Stimulated activated CD4-positive, alpha-beta T cell treated with anti-CD3 and anti-CD28 coated beads, Interleukin-4, amount 100 ng/mL, for 24 hours (primary cell): ENCODE measurements around the gene CPZ.
"Not testable (repeated sequence)": the region's sequence is repeated elsewhere in the genome, so short reads cannot be mapped to it uniquely, and the experiment has no call there.

Experiments
- DNase-seq: peaks from one replicate; pipeline ENCODE4 v3.0.0-alpha.2; 2020

CPZ gene

GRCh38 chr4:8641931-8642650 lies 49.5 kb downstream of the CPZ start:
- DNase-seq: no peak

GRCh38 chr4:8642651-8643321 lies 50.2 kb downstream of the CPZ start:
- DNase-seq: no peak

GRCh38 chr4:8643441-8643840 lies 50.9 kb downstream of the CPZ start:
- DNase-seq: no peak

GRCh38 chr4:8643986-8644385 lies 51.4 kb downstream of the CPZ start:
- no peak for DNase-seq

DNA sequence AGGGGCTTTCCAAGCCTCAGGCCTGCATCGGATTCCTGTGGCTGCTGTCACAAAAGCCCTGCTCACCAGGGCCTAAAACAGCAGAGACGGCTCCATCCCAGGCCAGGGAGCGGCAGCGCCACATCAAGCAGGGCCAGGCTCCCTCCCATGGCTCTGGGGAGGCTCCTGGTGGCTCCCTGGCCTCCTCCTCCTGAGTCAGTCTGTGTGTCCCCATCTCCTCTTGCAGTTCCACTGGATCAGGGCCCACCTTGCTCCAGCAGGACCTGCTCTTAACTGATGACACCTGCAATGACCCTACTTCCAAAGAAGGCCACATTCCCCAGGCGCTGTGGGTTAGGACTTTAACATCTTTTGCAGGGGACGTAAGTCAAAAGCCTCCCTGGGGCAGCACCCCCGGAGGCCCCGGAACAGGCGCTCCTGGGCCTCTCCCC lies 51.9 kb downstream of the CPZ start:
- no peak for DNase-seq

DNA sequence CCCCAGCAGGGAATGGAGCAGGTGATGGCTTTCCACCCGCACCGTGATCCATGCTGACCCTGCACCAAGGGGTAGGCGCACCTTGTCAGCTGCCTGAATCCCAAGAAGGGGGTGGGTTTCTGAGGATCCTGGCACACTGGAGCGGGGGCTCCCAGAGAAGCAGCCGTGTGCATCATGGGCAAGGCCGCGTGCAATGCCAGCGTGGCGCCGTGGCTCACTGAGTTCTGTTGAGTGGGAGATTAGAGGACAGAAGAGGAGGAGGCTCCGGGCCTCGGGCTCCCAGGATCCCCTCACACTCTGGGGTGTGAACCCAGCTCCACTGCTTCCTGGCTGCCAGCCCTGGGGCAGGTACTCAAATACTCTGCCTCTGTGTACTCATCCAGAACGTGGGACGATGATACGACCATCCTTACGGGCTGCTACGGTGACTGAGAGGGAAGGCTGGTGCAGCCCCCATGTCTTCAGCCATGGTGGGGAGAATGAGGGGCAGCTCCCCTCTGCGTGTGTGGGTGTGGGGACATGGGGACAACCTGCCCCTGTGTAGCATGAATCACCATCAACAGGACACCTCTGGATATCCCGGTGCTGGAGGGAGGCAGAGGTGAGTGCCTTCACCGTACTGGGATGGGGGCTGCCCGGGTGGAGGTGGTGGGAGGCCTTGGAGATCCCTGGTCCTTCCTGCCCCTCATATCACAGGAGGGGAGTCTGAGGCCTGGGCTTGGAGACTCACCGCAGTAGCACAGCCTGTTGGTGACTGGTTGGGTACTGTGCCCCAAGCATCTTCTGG lies 52.6 kb downstream of the CPZ start:
- DNase-seq: no peak

- no peak for DNase-seq
Measured at GRCh38 chr4:8645753-8646124, 53.2 kb downstream of the CPZ start.

DNA sequence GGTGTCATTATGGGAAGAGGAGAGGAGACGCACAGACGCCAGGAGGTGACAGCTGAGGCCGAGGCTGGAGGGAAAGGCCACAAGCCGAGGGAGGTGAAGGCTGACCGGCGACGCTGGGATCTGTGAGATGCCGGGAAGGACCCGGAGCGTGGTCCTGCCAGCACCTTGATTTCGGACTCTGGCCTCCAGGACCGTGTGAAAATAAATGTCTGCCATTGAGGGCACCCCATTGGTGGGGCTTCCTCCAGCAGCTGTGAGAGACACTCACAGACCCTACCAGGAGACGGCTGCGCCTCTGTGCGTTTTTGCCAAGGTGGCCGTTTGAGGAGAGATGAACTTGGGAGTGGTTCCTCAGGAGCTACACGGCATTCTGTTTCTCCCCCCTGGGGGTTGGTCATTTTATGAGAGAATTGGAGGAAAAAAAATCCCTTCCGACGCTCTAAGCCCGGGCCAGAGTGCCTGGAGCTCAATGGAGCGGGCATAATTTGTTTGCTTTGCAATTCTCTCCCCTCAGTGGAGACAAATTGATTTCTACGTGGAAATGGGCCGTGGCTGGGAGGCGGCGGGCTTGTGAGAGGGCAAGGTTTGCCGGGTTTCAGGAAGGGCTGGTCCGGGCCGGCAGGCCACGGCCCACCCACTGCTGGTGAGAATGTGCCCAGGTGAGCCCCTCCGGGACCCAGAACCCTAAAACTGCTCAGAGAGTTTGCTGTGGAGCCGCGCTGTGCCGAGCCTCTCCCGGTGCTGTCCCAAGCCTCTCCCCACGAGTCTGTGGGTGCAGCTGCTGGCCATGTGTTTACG lies 53.9 kb downstream of the CPZ start:
- no peak for DNase-seq

- no peak for DNase-seq
Measured at GRCh38 chr4:8647094-8647570, 54.6 kb downstream of the CPZ start.

DNA sequence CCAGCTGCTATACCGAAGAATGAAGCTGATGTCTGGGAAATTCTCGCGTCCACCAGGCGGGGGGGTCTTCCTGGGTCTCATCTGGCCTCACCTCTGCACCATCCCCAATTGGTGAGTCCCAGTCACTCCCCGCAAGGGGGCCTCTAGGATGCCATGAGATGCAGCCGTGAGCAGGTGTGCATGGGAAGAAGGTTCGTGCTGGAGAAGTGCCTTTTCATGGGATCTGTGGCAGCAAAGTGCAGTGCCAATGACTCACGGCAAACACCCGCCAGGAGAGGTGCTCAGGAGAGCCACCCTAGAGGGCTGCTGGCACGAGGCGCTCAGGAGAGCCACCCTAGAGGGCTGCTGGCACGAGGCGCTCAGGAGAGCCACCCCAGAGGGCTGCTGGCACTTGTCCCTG lies 55.1 kb downstream of the CPZ start:
- DNase-seq: no peak

GRCh38 chr4:8648296-8648695 lies 55.7 kb downstream of the CPZ start:
- no peak for DNase-seq

DNA sequence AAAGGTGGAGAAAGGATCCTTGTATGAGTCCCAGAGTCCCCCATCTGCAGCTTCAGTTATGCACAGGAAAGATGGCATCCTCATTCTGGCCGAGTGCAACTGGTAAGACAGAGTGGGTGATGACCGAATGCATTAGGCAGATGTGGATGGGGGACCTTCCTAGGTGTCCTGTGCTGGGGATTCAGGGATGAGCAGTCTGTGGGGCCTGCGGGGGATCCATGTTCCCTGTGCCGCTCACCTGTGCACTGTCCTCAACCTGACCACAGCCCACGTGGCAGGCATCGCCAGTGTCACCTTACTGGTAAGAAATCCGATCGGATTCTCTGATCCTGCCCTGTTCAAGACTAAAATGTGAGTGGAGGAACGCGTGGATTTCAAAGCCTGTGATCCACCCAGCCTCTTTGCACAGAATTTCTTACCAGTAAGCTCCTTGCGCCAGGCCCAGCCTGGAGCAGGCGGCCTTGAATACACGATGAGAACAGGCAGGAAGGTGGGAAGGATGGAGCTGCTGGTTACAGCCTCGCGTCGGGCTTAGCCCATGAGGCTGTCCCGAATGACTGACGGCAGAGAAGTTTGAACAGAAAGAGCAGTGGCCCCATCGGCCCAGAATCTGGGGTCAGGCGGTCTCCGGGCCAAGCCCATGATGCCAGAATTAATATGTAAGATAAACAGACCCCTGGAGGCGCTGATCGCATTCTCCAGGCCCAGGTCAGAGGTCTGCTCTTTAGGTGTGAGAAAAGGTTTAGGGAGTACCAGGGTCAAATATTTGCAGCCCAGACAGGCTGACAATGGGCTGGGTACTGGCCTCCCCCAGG lies 56.5 kb downstream of the CPZ start:
- DNase-seq: no peak

DNA sequence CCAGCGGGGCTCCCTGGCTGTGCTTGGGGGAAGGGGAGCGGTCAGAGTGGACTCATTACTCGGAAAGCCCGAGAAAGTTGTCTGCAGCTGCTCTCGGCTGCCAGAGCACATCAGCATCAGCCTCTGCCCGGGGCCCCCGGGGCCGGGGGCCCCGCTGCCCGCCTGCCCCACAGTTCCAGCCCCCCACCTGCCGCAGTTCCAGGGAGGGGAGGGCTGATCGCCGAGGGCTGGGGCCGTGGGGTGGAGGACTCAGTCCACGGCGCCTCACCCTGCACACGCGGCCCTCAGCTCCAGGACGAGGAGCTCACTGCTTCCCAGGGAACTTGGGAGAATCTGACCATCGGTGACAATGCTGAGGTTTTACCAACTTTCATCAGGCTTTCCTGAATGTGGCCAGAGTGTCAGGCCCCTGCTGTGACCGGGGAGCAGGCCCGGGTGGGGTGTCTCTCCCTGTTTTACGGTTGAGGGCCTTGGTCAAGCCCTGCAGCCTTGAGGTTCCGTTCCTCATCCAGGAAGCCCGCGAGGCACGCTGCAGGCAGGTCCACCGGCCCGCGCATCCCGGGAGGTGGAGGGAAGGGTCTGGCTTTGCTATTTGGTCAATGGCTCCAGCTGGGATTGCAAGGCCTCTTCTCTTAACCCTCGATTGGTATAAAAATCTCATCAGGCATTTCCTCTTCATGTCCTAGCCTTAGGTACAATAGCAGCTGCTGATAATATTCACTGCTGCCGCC lies 57.2 kb downstream of the CPZ start:
- no peak for DNase-seq

DNA sequence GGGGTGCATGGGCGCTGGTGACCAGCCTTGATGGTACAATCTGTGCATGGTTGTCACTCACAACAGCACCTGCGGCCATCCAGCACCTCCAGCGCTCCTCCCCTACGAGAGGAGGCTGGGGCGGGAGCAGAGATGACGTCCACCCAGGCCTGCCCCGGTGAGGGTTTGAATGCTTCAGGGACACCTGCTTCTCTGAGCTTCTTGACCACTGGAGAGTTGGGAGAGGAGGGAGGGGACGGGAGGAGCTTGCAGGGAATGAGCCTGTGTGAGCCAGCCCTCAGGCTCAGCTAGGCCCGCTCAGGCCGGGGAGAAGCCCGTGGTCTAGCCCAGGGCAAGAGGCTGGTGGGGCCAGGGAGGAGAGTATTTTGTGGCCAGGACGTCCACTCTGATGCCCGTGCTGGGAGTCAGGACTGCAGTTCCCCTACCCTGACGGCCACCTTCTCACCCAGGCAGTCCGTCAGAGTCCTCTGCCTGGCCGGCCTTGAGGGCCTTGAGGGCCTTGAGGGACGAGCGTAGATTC lies 59.2 kb downstream of the CPZ start:
- DNase-seq: no peak

DNA sequence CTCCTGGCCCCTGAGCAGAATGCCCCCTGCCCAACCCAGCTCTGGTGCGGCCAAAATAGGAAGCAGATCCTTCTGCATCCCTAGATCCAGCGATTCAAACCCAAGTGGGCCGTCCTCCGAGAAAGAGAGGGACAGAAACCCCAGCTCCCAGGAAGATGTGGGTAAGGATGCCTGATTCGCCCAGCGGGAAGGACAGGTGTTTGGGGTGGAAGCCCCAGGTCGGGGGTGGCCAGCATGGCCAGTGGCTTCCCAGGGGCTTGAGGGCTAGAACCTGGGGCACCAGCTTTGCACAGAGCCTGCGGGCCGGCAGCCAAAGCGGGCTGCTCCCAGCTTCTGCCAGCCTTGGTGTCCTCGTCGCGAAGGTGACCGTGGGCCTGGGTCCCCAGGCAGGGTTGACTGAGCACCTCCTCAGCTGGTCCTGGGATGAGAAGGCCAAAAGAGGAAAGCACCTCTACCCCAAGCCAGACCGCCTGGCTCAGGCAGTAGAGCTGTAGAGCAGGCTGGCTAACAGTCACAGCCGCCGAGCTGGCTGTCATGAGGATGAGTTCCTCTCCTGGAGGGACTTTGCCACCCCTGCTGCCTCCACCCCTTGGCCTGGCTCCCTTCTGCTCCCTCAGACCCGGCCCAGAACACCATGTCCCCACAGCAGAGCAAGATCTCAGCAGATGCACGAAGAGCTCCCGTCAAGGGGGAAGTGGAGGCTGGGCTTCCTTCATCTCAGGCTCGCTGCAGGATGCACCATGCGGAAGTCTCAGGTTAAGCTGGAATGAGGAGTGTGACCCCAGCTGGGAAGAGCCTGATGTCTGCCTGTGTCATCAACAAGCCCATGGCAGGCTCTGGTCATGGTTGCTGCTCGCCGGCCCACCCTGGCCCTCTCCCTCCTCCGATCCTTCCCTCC lies 59.9 kb downstream of the CPZ start:
- DNase-seq: no peak

DNA sequence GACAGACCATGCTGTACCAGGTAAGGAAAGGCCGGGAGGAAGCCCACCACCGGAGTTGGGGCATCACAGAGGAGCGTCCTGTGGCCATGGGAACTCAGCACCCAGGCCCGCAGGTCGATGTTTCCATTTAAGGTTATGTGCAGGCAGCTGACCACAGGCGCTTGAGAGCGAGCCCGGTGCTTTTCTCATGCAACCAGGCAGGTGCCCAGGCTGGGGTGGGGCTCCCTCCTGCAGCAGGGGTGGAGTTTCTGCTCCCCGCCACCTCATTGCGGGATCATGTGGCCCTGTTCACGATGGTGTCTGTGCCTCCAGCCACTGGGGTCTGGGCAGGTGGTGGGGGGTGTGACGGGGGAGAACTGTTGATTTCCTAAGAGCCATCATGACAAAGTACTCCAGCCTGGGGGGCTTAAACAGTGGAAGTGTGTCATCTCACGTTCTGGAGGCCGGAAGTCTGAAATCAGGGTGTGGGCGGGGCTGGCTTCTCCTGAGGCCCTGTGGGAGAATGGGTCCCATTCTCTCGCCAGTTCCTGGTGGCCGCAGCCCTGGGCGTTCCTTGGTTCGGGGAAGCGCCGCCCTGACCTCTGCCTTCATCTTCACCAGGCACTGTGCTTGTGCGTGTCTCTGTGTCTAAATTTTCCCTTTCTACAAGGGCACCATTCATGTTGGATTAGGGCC lies 60.9 kb downstream of the CPZ start:
- DNase-seq: no peak

- not testable (repeated sequence) for DNase-seq
Measured at GRCh38 chr4:8654139-8654538, 61.6 kb downstream of the CPZ start.

- no peak for DNase-seq
Measured at GRCh38 chr4:8655411-8656184, 63.0 kb downstream of the CPZ start.

GRCh38 chr4:8656185-8656517 lies 63.6 kb downstream of the CPZ start:
- DNase-seq: no peak
